Hepatocyte (in vitro differentiated cells): ENCODE measurements around the gene YTHDC2.

Experiments used
- CTCF ChIP-seq: fragments of 200-600 bp; sonication (generic); IDR thresholded peaks from 2 replicates; pipeline ENCODE4 v1.5.1; 2016; ENCODE audit warnings: antibody characterized with exemption, mild to moderate bottlenecking; ENCODE audit not compliant: poor library complexity
- EZH2 ChIP-seq: fragments of 200-600 bp; sonication (generic); IDR thresholded peaks from 2 replicates; pipeline ENCODE4 v1.6.1; 2016; ENCODE audit warnings: antibody characterized with exemption, mild to moderate bottlenecking, borderline replicate concordance
- EZH2phosphoT487 ChIP-seq: fragments of 200-600 bp; sonication (generic); IDR thresholded peaks from one replicate; pipeline ENCODE4 v1.6.1; 2018; ENCODE audit warnings: antibody characterized with exemption, mild to moderate bottlenecking, low read depth, moderate library complexity; ENCODE audit not compliant: unreplicated experiment, severe bottlenecking

- TF ChIP-seq CTCF (no peak), EZH2 (no peak), EZH2phosphoT487 (no peak)
Measured at GRCh38 chr5:113615708-113616107, 102.2 kb downstream of the YTHDC2 start.
